Spleen (tissue), 7 donors: ENCODE measurements around the gene CCRL2.

ENCODE experiments used
- CTCF ChIP-seq, 11 experiments: fragments of 200-600 bp in 7 of 11; fragments of 450-650 bp in 4 of 11; sonication (generic) in 4 of 11; IDR thresholded peaks in 8 of 11; conservative IDR thresholded peaks in 3 of 11; 1 replicate in 7 of 11; 2 replicates in 4 of 11; pipeline versions ENCODE4 v1.4.0 to v1.8.0; 2016 to 2021; ENCODE audit warnings: antibody characterized with exemption in 11 of 11, inconsistent platforms in 4 of 11, mild to moderate bottlenecking in 1 of 11
- POLR2A ChIP-seq, 3 donors: fragments of 450-650 bp; IDR thresholded peaks; one replicate each; pipeline ENCODE4 v1.5.1; 2017; ENCODE audit warnings: antibody characterized with exemption in 3 of 3, mild to moderate bottlenecking in 1 of 3
- POLR2AphosphoS5 ChIP-seq, 3 donors: sonication (generic); formaldehyde crosslinking; IDR thresholded peaks; one replicate each; pipeline ENCODE4 v1.5.1; 2017; ENCODE audit warnings: antibody characterized with exemption in 3 of 3
- donor health status: DM: no; HTN: no; CAD: no; lungs with moderate emphysema.
- donor health status: DM: no; HTN: no; CAD: no.
- donor health status: DM: no; HTN: no; CAD: no.

GRCh38 chr3:46365041-46365440, 42.0 kb upstream of the CCRL2 start:
- TF ChIP-seq CTCF (IDR thresholded peaks at IDR 0.05 in 8 of 11, conservative IDR thresholded peaks at IDR 0.05 in 3 of 11) (no peak), POLR2AphosphoS5 (IDR thresholded peaks at IDR 0.05) (no peak), POLR2A (IDR thresholded peaks at IDR 0.05) (no peak)
